NB4 (cell line): ENCODE results near the gene NRP2.

Source experiments
- DNase-seq: peaks from one replicate; pipeline ENCODE4 v3.0.0; 2010; ENCODE audit warnings: low read depth
- H3K4me3 ChIP-seq: one replicate; pipeline ENCODE4 v1.5.1; 2011; ENCODE audit warnings: mild to moderate bottlenecking, low read depth, low read length, moderate library complexity
- MYC ChIP-seq: IDR thresholded peaks from 2 replicates; pipeline ENCODE4 v1.6.1; 2011; ENCODE audit warnings: low read depth, low read length
- POLR2A ChIP-seq: IDR thresholded peaks from 2 replicates; pipeline ENCODE4 v1.6.1; 2011; ENCODE audit warnings: mild to moderate bottlenecking; ENCODE audit not compliant: insufficient read length; ENCODE audit errors: extremely low read depth
- TF ChIP-seq, protein P1 (sequence below): IDR thresholded peaks from 2 replicates; pipeline ENCODE4 v1.6.1; 2011; ENCODE audit warnings: low read depth, low read length
- TF ChIP-seq, protein P2 (sequence below): IDR thresholded peaks from one replicate; pipeline ENCODE4 v1.5.1; 2012; ENCODE audit warnings: low read depth, low read length

NRP2 gene

DNA sequence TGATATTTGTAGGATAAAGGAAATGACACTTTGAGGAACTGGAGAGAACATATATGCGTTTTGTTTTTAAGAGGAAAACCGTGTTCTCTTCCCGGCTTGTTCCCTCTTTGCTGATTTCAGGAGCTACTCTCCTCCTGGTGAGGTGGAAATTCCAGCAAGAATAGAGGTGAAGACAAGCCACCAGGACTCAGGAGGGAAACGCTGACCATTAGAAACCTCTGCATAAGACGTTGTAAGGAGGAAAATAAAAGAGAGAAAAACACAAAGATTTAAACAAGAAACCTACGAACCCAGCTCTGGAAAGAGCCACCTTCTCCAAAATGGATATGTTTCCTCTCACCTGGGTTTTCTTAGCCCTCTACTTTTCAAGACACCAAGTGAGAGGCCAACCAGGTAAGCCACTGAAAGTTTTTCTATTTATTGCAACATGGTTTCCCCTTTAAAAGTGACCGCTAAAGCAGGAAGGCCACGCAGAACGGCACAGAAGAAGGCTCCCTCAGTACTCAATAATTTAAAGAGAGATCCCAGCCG, 735 bp downstream of the NRP2 start:
- H3K4me3 ChIP-seq: no peak overlapping the region
- TF ChIP-seq, protein P1, sequence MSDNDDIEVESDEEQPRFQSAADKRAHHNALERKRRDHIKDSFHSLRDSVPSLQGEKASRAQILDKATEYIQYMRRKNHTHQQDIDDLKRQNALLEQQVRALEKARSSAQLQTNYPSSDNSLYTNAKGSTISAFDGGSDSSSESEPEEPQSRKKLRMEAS: no peak
- TF ChIP-seq, protein P2, sequence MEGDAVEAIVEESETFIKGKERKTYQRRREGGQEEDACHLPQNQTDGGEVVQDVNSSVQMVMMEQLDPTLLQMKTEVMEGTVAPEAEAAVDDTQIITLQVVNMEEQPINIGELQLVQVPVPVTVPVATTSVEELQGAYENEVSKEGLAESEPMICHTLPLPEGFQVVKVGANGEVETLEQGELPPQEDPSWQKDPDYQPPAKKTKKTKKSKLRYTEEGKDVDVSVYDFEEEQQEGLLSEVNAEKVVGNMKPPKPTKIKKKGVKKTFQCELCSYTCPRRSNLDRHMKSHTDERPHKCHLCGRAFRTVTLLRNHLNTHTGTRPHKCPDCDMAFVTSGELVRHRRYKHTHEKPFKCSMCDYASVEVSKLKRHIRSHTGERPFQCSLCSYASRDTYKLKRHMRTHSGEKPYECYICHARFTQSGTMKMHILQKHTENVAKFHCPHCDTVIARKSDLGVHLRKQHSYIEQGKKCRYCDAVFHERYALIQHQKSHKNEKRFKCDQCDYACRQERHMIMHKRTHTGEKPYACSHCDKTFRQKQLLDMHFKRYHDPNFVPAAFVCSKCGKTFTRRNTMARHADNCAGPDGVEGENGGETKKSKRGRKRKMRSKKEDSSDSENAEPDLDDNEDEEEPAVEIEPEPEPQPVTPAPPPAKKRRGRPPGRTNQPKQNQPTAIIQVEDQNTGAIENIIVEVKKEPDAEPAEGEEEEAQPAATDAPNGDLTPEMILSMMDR: no peak
- TF ChIP-seq MYC: no peak
- no peak for DNase-seq

- no peak for DNase-seq
Measured at GRCh38 chr2:205683502-205684367, 1.4 kb downstream of the NRP2 start.

DNA sequence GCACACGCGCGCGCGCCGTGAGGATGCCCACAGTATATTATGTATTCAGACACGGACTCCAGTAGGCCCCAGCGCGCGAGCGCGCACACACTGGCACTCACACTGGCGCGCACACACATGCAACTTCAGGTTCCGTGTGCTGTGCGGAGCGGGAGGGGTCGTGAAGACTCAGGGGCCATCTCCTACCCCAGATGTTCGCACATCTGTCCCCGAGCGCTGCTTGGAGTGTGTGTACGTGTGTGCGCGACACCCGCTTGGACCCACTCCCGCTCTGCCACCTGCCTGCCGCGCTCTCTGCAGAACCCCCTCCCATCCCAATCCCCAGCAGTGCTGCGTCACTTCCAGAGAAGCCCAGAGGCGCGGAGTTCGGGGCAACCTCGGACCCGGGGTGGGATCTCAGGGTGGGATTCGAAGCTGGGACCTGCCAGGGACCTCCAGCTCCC, 2.6 kb downstream of the NRP2 start:
- no peak overlapping the region for H3K4me3 ChIP-seq
- TF ChIP-seq, protein P2: no peak
- TF ChIP-seq, protein P1: no peak
- no peak for TF ChIP-seq MYC
- no peak for TF ChIP-seq POLR2A

More at GRCh38 chr2:205683502-205684367, 1.4 kb downstream of the NRP2 start:
- no peak overlapping the region for H3K4me3 ChIP-seq
- TF ChIP-seq, protein P2: no peak
- TF ChIP-seq POLR2A (no peak), MYC (no peak)
- TF ChIP-seq, protein P1: no peak

DNA sequence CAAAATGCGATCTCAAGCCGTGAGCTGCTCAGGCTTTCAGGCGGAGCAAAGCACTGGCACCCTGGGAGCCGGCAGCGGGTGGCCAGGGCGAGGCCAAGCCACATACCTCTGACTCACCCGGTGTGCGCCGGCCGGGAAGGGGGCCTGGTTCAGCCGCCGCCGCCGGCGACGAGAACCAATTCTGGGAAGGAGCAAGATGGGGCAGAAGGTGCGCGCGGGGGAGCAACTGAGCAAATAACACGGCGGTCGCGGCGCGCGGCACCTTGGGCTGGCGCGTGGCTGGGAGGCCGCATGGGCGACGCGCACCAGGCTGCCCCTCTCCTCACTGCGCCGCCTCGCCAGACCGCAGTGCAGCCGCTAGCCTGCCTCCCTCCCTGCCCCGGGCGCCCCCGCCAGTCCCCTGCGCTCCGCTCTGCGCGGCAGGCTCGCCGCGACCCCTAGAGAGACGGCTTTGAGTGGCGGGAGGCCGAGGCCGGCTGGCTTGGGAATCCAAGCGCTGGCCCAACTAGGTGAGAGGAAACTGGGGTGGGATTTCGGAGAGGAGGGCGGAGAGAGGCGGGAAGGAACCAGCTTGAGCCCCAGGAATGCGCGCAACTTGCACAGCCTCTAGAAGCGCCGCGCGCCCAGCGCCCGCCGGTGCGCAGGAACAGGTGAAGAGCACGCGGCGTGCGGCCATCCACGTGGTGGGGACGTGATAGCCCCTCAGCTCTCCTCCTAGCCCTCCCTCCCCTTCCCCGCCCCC, 3.2 kb downstream of the NRP2 start:
- DNase-seq: no peak
- TF ChIP-seq, protein P2: no peak
- TF ChIP-seq POLR2A: no peak
- TF ChIP-seq, protein P1: no peak
- no peak for TF ChIP-seq MYC
- no peak overlapping the region for H3K4me3 ChIP-seq

More for the DNA sequence above, 2.6 kb downstream of the NRP2 start:
- DNase-seq: no peak

- no peak for TF ChIP-seq POLR2A
- TF ChIP-seq, protein P2: no peak
- TF ChIP-seq, protein P1: no peak
- no peak for TF ChIP-seq MYC
- DNase-seq: no peak
- H3K4me3 ChIP-seq: no peak overlapping the region
Measured at GRCh38 chr2:205686056-205686782, 3.9 kb downstream of the NRP2 start.
